Hepatocyte (in vitro differentiated cells): Measurements from ENCODE around the gene TAF1D. TPM values are rescaled to one million over a fixed set of nuclear protein-coding genes. Genes with fewer than 3 reads are reported as not detected.

Experiments
- DNase-seq: peaks from one replicate; pipeline ENCODE4 v3.0.0-alpha.2; 2016; ENCODE audit warnings: low spot score
- H2AFZ ChIP-seq: fragments of 200-600 bp; sonication (generic); 2 replicates; pipeline ENCODE4 v1.6.0; 2016; ENCODE audit warnings: antibody characterized with exemption, mild to moderate bottlenecking
- H3K27ac ChIP-seq: fragments of 200-600 bp; sonication (generic); 2 replicates; pipeline ENCODE4 v1.5.1; 2016; ENCODE audit warnings: mild to moderate bottlenecking
- H3K27me3 ChIP-seq: fragments of 200-600 bp; sonication (generic); 2 replicates; pipeline ENCODE4 v1.6.1; 2016
- H3K36me3 ChIP-seq: fragments of 200-600 bp; sonication (generic); replicated peaks from 2 replicates; pipeline ENCODE4 v1.5.1; 2016; ENCODE audit warnings: low read depth; ENCODE audit not compliant: insufficient read depth
- H3K4me1 ChIP-seq: fragments of 200-600 bp; sonication (generic); 2 replicates; pipeline ENCODE4 v1.5.1; 2016; ENCODE audit warnings: mild to moderate bottlenecking, moderate library complexity; ENCODE audit not compliant: insufficient read depth
- H3K4me2 ChIP-seq: fragments of 200-600 bp; sonication (generic); 2 replicates; pipeline ENCODE4 v1.6.0; 2016
- H3K4me3 ChIP-seq: fragments of 200-600 bp; sonication (generic); 2 replicates; pipeline ENCODE4 v1.5.1; 2016; ENCODE audit warnings: mild to moderate bottlenecking
- H3K79me2 ChIP-seq: fragments of 200-600 bp; sonication (generic); 2 replicates; pipeline ENCODE4 v1.6.0; 2017; ENCODE audit warnings: mild to moderate bottlenecking
- H3K9me2 ChIP-seq: fragments of 200-600 bp; sonication (generic); replicated peaks from 2 replicates; pipeline ENCODE4 v1.6.0; 2017; ENCODE audit warnings: mild to moderate bottlenecking; ENCODE audit not compliant: insufficient read depth
- H3K9me3 ChIP-seq: fragments of 200-600 bp; sonication (generic); 2 replicates; pipeline ENCODE4 v1.5.1; 2016; ENCODE audit warnings: low read depth, mild to moderate bottlenecking
- H4K20me1 ChIP-seq: fragments of 200-600 bp; sonication (generic); 2 replicates; pipeline ENCODE4 v1.6.0; 2016; ENCODE audit warnings: mild to moderate bottlenecking; ENCODE audit not compliant: insufficient read depth, poor library complexity, severe bottlenecking
- CTCF ChIP-seq: fragments of 200-600 bp; sonication (generic); IDR thresholded peaks from 2 replicates; pipeline ENCODE4 v1.5.1; 2016; ENCODE audit warnings: antibody characterized with exemption, mild to moderate bottlenecking; ENCODE audit not compliant: poor library complexity
- EZH2 ChIP-seq: fragments of 200-600 bp; sonication (generic); IDR thresholded peaks from 2 replicates; pipeline ENCODE4 v1.6.1; 2016; ENCODE audit warnings: antibody characterized with exemption, mild to moderate bottlenecking, borderline replicate concordance
- EZH2phosphoT487 ChIP-seq: fragments of 200-600 bp; sonication (generic); IDR thresholded peaks from one replicate; pipeline ENCODE4 v1.6.1; 2018; ENCODE audit warnings: antibody characterized with exemption, mild to moderate bottlenecking, low read depth, moderate library complexity; ENCODE audit not compliant: unreplicated experiment, severe bottlenecking
- WGBS: methylation state at CpG from one replicate; pipeline ENCODE4 v1.1.6; 2016; ENCODE audit warnings: low lambda C conversion rate; ENCODE audit errors: missing lambda C conversion rate; 5-methylcytosine and 5-hydroxymethylcytosine counted together
- polyA plus RNA-seq: library from polyadenylated mRNA; unstranded; fragments of >200 nt; fragmentation: Nextera tagmentation; extraction: Ambion mirVana; gene quantifications from 2 replicates; pipeline ENCODE4 v1.2.1, GENCODE V29; 2016
- total RNA-seq: library from RNA; depleted of rRNA; stranded (reverse); fragments of >200 nt; gene quantifications from 2 replicates; pipeline ENCODE4 v1.2.3, GENCODE V29; 2014

Gene TAF1D
- total and polyA plus RNA-seq, 2 experiments from 2014 or later = 42.1 to 240 TPM

- H3K36me3 ChIP-seq = peaks cover 10% of the 10 kb centered on the region
- no peaks in the 10 kb centered on the region for H3K27me3 ChIP-seq
- peaks cover 3% of the 10 kb centered on the region for H3K79me2 ChIP-seq
- no peaks in the 10 kb centered on the region for H3K9me3 ChIP-seq
- no peaks in the 10 kb centered on the region for H3K9me2 ChIP-seq
- no peak for DNase-seq
- no peak overlapping the region for H3K4me3 ChIP-seq
- 56% methylated on average over 4 of the region's 4 CpGs for WGBS
- H3K4me2 ChIP-seq = no peak overlapping the region
- peak overlapping the region; percentile 10 for H3K27ac ChIP-seq
- no peaks in the 10 kb centered on the region for H3K4me1 ChIP-seq
- no peak overlapping the region for H2AFZ ChIP-seq
- TF ChIP-seq EZH2 = no peak
- TF ChIP-seq EZH2phosphoT487 = no peak
- TF ChIP-seq CTCF = no peak
- peaks cover 5% of the 10 kb centered on the region for H4K20me1 ChIP-seq
Measured at GRCh38 chr11:93727985-93728791, 13.1 kb downstream of the TAF1D start.

GRCh38 chr11:93724089-93724488 is 17.2 kb downstream of the TAF1D start:
- H3K79me2 ChIP-seq = no peaks in the 10 kb centered on the region
- H3K27me3 ChIP-seq = no peaks in the 10 kb centered on the region
- no peaks in the 10 kb centered on the region for H3K4me1 ChIP-seq
- no peaks in the 10 kb centered on the region for H4K20me1 ChIP-seq
- TF ChIP-seq CTCF (no peak), EZH2phosphoT487 (no peak), EZH2 (no peak)
- H3K36me3 ChIP-seq = no peaks in the 10 kb centered on the region
- H3K4me3 ChIP-seq = no peak overlapping the region
- H3K9me3 ChIP-seq = no peaks in the 10 kb centered on the region
- no peak overlapping the region for H2AFZ ChIP-seq
- H3K4me2 ChIP-seq = no peak overlapping the region
- WGBS = 97% methylated on average over 1 of the region's 1 CpG
- no peaks in the 10 kb centered on the region for H3K9me2 ChIP-seq
- H3K27ac ChIP-seq = no peak overlapping the region
- DNase-seq = no peak

- Histone ChIP-seq H3K4me2 (no peak overlapping the region), H3K9me2 (no peaks in the 10 kb centered on the region), H3K79me2 (no peaks in the 10 kb centered on the region), H3K27me3 (no peaks in the 10 kb centered on the region), H3K4me3 (no peak overlapping the region), H4K20me1 (no peaks in the 10 kb centered on the region), H3K9me3 (no peaks in the 10 kb centered on the region), H3K27ac (no peak overlapping the region), H3K4me1 (no peaks in the 10 kb centered on the region), H2AFZ (no peak overlapping the region), H3K36me3 (no peaks in the 10 kb centered on the region)
- TF ChIP-seq CTCF = no peak
- no peak for TF ChIP-seq EZH2phosphoT487
- no peak for TF ChIP-seq EZH2
- no peak for DNase-seq
- 92% methylated on average over 7 of the region's 7 CpGs for WGBS
Measured at GRCh38 chr11:93720522-93720921, 20.8 kb downstream of the TAF1D start.
